Measurements from ENCODE around the gene ABCA5. TPM values are rescaled to one million over a fixed set of nuclear protein-coding genes. Genes with fewer than 3 reads are reported as not detected.
A peak's percentile ranks its signal among the peaks of the same experiment; 100 is the strongest.

Gene ABCA5
- total and polyA plus RNA-seq, 9 of the 15 experiments (the other 6 are each of a cell fraction or from before 2014, with no cell fraction given): 0.74 to 2.3 (median 1.4) TPM

DNA sequence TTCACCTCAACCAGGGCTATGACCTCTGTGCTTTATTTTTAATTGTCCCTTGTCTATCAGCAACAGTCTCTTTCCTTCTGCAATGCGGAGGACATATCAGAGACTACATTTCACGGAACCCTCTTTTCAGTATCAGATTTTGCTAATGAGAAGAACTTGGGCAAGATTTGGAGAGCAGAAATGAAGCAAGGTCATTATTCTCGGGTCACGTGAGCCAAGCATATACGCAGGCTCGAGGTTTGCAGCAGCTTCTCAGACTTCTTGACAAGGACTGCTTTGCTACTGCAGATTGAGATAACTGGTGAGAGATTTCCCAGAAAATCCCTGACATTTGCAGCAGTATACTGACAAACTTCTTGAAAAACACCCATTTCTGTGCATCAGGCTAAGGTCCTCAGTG lies 128.7 kb downstream of the ABCA5 start (continued):
- TF ChIP-seq ZNF311 (CRISPR knock-in tag; IDR thresholded peaks at IDR 0.05) (no peak), ZNF436 (CRISPR knock-in tag; IDR thresholded peaks at IDR 0.05) (no peak), RBM15 (IDR thresholded peaks at IDR 0.05; ENCODE audit: insufficient read depth, low read length) (no peak), FOXJ3 (CRISPR knock-in tag; IDR thresholded peaks at IDR 0.05) (no peak), BHLHE40 (IDR thresholded peaks at IDR 0.05; ENCODE audit: low read length) (peak; percentile 90), LEF1 (IDR thresholded peaks at IDR 0.05) (0 out of 2 replicates have a peak, but pooled peaks have one; percentile 14), NR2C2 (CRISPR knock-in tag; IDR thresholded peaks at IDR 0.05) (no peak), NR2C2 (tag; IDR thresholded peaks at IDR 0.05) (no peak; the same call in 1 of the 2 replicates), AFF4 (CRISPR knock-in tag; IDR thresholded peaks at IDR 0.05) (no peak), CBX2 (IDR thresholded peaks at IDR 0.05; ENCODE audit: insufficient read depth, low read length, poor library complexity, severe bottlenecking) (no peak), KDM1A (IDR thresholded peaks at IDR 0.05) (peak in 1 of 2 experiments; percentile 59; a peak in 1 of 4 replicates), PHF8 (IDR thresholded peaks at IDR 0.05; ENCODE audit: borderline replicate concordance, low read length) (no peak), CEBPB (tag; IDR thresholded peaks at IDR 0.05) (peak; percentile 39; the same call in 1 of the 2 replicates), TCF3 (CRISPR knock-in tag; IDR thresholded peaks at IDR 0.05) (peak; percentile 15; the same call in 1 of the 2 replicates), HDAC2 (IDR thresholded peaks at IDR 0.05) (no peak), SMARCA4 (IDR thresholded peaks at IDR 0.05) (no peak), CEBPG (CRISPR knock-in tag; IDR thresholded peaks at IDR 0.05) (no peak), CEBPG (tag; conservative IDR thresholded peaks at IDR 0.05 in 1 of 2, IDR thresholded peaks at IDR 0.05 in 1 of 2) (peak in 1 of 2 experiments; percentile 58; a peak in 1 of 4 replicates), BRD9 (IDR thresholded peaks at IDR 0.05; ENCODE audit: low read depth, partially characterized antibody) (no peak), SLC30A9 (CRISPR knock-in tag; IDR thresholded peaks at IDR 0.05) (no peak), CBFA2T2 (conservative IDR thresholded peaks at IDR 0.05) (0 out of 2 replicates have a peak, but pooled peaks have one; percentile 39), MAZ (CRISPR knock-in tag; conservative IDR thresholded peaks at IDR 0.05 in 1 of 2, IDR thresholded peaks at IDR 0.05 in 1 of 2) (no peak), NR3C1 (CRISPR knock-in tag; IDR thresholded peaks at IDR 0.05) (no peak), CBFA2T3 (IDR thresholded peaks at IDR 0.05) (0 out of 2 replicates have a peak, but pooled peaks have one; percentile 44), FOXA1 (IDR thresholded peaks at IDR 0.05; ENCODE audit: borderline replicate concordance) (no peak)
- TF ChIP-seq, protein P1, sequence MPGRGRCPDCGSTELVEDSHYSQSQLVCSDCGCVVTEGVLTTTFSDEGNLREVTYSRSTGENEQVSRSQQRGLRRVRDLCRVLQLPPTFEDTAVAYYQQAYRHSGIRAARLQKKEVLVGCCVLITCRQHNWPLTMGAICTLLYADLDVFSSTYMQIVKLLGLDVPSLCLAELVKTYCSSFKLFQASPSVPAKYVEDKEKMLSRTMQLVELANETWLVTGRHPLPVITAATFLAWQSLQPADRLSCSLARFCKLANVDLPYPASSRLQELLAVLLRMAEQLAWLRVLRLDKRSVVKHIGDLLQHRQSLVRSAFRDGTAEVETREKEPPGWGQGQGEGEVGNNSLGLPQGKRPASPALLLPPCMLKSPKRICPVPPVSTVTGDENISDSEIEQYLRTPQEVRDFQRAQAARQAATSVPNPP (IDR thresholded peaks at IDR 0.05; ENCODE audit: borderline replicate concordance, insufficient read depth, insufficient read length): no peak
- TF ChIP-seq, protein P2, sequence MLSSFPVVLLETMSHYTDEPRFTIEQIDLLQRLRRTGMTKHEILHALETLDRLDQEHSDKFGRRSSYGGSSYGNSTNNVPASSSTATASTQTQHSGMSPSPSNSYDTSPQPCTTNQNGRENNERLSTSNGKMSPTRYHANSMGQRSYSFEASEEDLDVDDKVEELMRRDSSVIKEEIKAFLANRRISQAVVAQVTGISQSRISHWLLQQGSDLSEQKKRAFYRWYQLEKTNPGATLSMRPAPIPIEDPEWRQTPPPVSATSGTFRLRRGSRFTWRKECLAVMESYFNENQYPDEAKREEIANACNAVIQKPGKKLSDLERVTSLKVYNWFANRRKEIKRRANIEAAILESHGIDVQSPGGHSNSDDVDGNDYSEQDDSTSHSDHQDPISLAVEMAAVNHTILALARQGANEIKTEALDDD (IDR thresholded peaks at IDR 0.05): no peak
